ENCODE results near the gene PLPPR5. TPM values are rescaled to one million over a fixed set of nuclear protein-coding genes. Genes with fewer than 3 reads are reported as not detected.

Gene PLPPR5
- total RNA-seq, 1 donor from 2014 or later, result not detected

GRCh38 chr1:98985687-98986086, 19.0 kb downstream of the PLPPR5 start:
- ChIA-PET POLR2A (no interaction called here), CTCF (no interaction called here)
- DNase-seq (no peak), ATAC-seq (ENCODE audit: low read depth) (no peak)
- no peak for TF ChIP-seq CTCF (IDR thresholded peaks at IDR 0.05)
- intact Hi-C loops (cut with micrococcal nuclease), result no loop called here
- Mint-ChIP-seq H3K27ac (no peak overlapping the region), H3K36me3 (ENCODE audit: low read depth) (no peaks in the 10 kb centered on the region), H3K4me1 (no peaks in the 10 kb centered on the region), H3K9me3 (no peaks in the 10 kb centered on the region), H3K27me3 (peaks cover 2% of the 10 kb centered on the region), H3K4me3 (no peak overlapping the region)

DNA sequence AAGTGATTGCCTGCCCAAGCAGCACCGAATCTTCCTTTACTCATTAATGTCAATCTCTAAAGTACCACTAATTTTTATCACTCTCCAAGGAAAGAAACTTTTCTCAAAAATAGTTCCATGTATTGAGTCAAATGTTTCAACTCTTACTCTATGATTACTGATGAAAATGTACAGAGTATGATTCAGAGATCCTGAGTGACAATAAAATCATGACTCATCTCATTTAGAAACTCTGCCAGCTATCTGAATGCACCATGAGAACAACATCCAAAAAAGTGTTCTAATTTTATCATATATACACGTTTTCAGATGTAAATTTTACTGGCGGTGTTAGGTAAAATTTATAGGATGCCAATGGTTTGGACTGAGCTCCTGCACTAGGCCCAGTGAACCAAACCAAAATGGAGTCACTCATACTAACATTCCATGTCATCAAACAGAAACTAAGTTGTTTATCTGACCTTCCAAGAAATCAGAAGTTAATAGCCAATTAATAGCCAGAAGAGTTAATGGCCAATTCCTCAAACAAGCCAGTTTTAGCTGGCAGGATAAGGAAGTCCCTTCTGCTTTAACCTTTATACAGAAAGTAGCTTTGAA, 22.6 kb downstream of the PLPPR5 start:
- H3K27me3 Mint-ChIP-seq, result no peaks in the 10 kb centered on the region
- POLR2A ChIA-PET, result no interaction called here
- CTCF ChIA-PET, result no interaction called here
- no peaks in the 10 kb centered on the region for H3K36me3 Mint-ChIP-seq (ENCODE audit: low read depth)
- no peak for ATAC-seq (ENCODE audit: low read depth)
- H3K4me1 Mint-ChIP-seq, result no peaks in the 10 kb centered on the region
- no peak overlapping the region for H3K4me3 Mint-ChIP-seq
- no peak for TF ChIP-seq CTCF (IDR thresholded peaks at IDR 0.05)
- H3K9me3 Mint-ChIP-seq, result no peaks in the 10 kb centered on the region
- DNase-seq, result no peak
- H3K27ac Mint-ChIP-seq, result no peak overlapping the region
- intact Hi-C loops (cut with micrococcal nuclease), result no loop called here

DNA sequence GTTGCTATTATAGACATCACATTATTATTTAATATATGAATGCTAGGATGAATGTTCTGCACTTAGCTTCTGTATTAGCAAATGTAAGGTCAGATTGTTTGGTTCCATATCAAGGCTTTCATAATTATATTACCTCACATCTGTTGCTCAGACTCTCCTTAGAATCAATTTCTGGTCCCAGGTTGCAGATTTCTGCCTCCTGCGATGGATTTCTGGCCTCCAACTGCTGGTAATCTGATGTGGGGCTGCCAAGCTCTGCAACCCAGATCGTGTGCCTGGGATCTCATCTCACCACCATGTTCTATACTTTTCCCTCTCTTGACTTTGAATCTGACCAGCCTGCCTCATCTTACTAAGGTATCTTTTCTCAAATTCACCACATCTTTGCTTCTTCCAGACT, 25.2 kb downstream of the PLPPR5 start:
- intact Hi-C loops (cut with micrococcal nuclease), result no loop called here

GRCh38 chr1:98975810-98976209, 28.9 kb downstream of the PLPPR5 start:
- ATAC-seq (ENCODE audit: low read depth) (no peak), DNase-seq (no peak)
- intact Hi-C loops (cut with micrococcal nuclease), result no loop called here
- Mint-ChIP-seq H3K27me3 (no peaks in the 10 kb centered on the region), H3K9me3 (no peaks in the 10 kb centered on the region), H3K4me3 (no peak overlapping the region), H3K36me3 (ENCODE audit: low read depth) (no peaks in the 10 kb centered on the region), H3K4me1 (no peaks in the 10 kb centered on the region), H3K27ac (no peak overlapping the region)
- no peak for TF ChIP-seq CTCF (IDR thresholded peaks at IDR 0.05)
- POLR2A ChIA-PET, result no interaction called here
- CTCF ChIA-PET, result no interaction called here

More for the DNA sequence above, 25.2 kb downstream of the PLPPR5 start:
- no peak for TF ChIP-seq CTCF (IDR thresholded peaks at IDR 0.05)
- POLR2A ChIA-PET, result no interaction called here
- no peaks in the 10 kb centered on the region for H3K4me1 Mint-ChIP-seq
- no peaks in the 10 kb centered on the region for H3K27me3 Mint-ChIP-seq
- H3K27ac Mint-ChIP-seq, result no peak overlapping the region
- H3K9me3 Mint-ChIP-seq, result no peaks in the 10 kb centered on the region
- no peaks in the 10 kb centered on the region for H3K36me3 Mint-ChIP-seq (ENCODE audit: low read depth)
- H3K4me3 Mint-ChIP-seq, result no peak overlapping the region
- DNase-seq, result no peak
- CTCF ChIA-PET, result no interaction called here
- no peak for ATAC-seq (ENCODE audit: low read depth)

DNA sequence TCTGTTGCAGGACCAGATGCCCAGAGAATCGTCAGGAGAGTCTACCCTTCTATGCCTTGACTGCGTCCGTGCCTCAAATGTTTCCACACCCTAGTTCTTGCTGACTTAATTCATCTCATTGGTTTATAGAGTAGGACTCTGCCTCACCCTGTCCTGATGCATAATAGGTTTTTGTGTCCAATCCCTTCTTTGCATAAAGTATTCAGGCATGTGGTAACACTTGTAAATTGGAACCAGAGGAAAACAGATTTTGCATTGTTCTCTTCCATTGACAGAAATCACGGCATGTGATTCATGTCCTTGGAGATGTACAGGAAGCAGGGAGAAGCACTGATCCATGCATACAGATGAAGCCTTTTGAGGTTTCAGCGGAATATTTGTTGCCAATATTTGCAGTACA, 29.5 kb downstream of the PLPPR5 start:
- Mint-ChIP-seq H3K4me3 (no peak overlapping the region), H3K36me3 (ENCODE audit: low read depth) (no peaks in the 10 kb centered on the region), H3K27me3 (no peaks in the 10 kb centered on the region), H3K4me1 (no peaks in the 10 kb centered on the region), H3K27ac (no peak overlapping the region), H3K9me3 (no peaks in the 10 kb centered on the region)
- ChIA-PET CTCF (no interaction called here), POLR2A (no interaction called here)
- no peak for TF ChIP-seq CTCF (IDR thresholded peaks at IDR 0.05)
- DNase-seq (no peak), ATAC-seq (ENCODE audit: low read depth) (no peak)
- intact Hi-C loops (cut with micrococcal nuclease), result no loop called here
